Esophagus muscularis mucosa (tissue), 4 donors: ENCODE data around the gene RAD51B.

Experiments
- CTCF ChIP-seq, 3 experiments: fragments of 200-600 bp in 2 of 3; fragments of 450-650 bp in 1 of 3; sonication (generic) in 2 of 3; IDR thresholded peaks; one replicate each; pipeline ENCODE4 v1.5.1; 2017 to 2019; ENCODE audit warnings: antibody characterized with exemption in 3 of 3, mild to moderate bottlenecking in 2 of 3, moderate library complexity in 1 of 3
- EP300 ChIP-seq: sonication (generic); formaldehyde crosslinking; IDR thresholded peaks from one replicate; pipeline ENCODE4 v1.6.1; 2017; ENCODE audit warnings: antibody characterized with exemption
- POLR2A ChIP-seq: fragments of 450-650 bp; IDR thresholded peaks from one replicate; pipeline ENCODE4 v1.6.1; 2017; ENCODE audit warnings: antibody characterized with exemption, moderate library complexity, mild to moderate bottlenecking, low read depth
- POLR2AphosphoS5 ChIP-seq, 2 donors: sonication (generic); formaldehyde crosslinking; IDR thresholded peaks; one replicate each; pipeline ENCODE4 v1.6.1; 2017; ENCODE audit warnings: antibody characterized with exemption in 2 of 2

GRCh38 chr14:67798731-67799130 is 20.8 kb upstream of the RAD51B start:
- no peak for TF ChIP-seq POLR2A
- no peak for TF ChIP-seq CTCF (IDR thresholded peaks at IDR 0.05)
- no peak for TF ChIP-seq EP300
- TF ChIP-seq POLR2AphosphoS5 (IDR thresholded peaks at IDR 0.05), result no peak
